Naive thymus-derived CD8-positive, alpha-beta T cell (primary cell): ENCODE measurements around the gene GOLGA8K. TPM values are rescaled to one million over a fixed set of nuclear protein-coding genes. Genes with fewer than 3 reads are reported as not detected.
"Not testable (repeated sequence)": the region's sequence is repeated elsewhere in the genome, so short reads cannot be mapped to it uniquely, and the experiment has no call there.

Source experiments
- ATAC-seq, 2 donors: fragments of 150-1000 bp; cut with Tn5 transposase in 1 of 2; sonication (Bioruptor Pico), chemical (Tn5 transposase) in 1 of 2; 1 replicate in 1 of 2; 2 replicates in 1 of 2; pipeline ENCODE4 v1.10.0; 2021; ENCODE audit warnings: mild to moderate bottlenecking in 2 of 2, moderate library complexity in 2 of 2
- POLR2A ChIA-PET: fragments of 350-600 bp; sonication (Branson Sonifier 250); formaldehyde crosslinking; loops from one replicate; lab custom pipeline; 2021; ENCODE audit warnings: antibody characterized with exemption; lab: Charles Lee
- DNase-seq, 10 donors: peaks; one replicate each; pipeline versions ENCODE4 v3.0.0 to v3.0.0-alpha.2; 2020 to 2022
- H3K27ac Mint-ChIP-seq, 10 donors: one replicate each; pipeline ENCODE4 v1.8.0; 2020 to 2022; ENCODE audit warnings: mild to moderate bottlenecking in 10 of 10, mixed read lengths in 10 of 10, moderate library complexity in 4 of 10, inconsistent platforms in 1 of 10
- H3K27me3 Mint-ChIP-seq, 5 donors: one replicate each; pipeline ENCODE4 v1.8.0; 2021 to 2022; ENCODE audit warnings: mixed read lengths in 5 of 5
- H3K36me3 Mint-ChIP-seq, 3 donors: one replicate each; pipeline ENCODE4 v1.8.0; 2020 to 2022; ENCODE audit warnings: mixed read lengths in 3 of 3, mild to moderate bottlenecking in 2 of 3, inconsistent platforms in 1 of 3
- H3K4me1 Mint-ChIP-seq, 4 donors: one replicate each; pipeline ENCODE4 v1.8.0; 2021 to 2022; ENCODE audit warnings: mixed read lengths in 4 of 4
- H3K4me3 Mint-ChIP-seq, 10 donors: one replicate each; pipeline ENCODE4 v1.8.0; 2020 to 2022; ENCODE audit warnings: mild to moderate bottlenecking in 10 of 10, mixed read lengths in 10 of 10, moderate library complexity in 6 of 10, inconsistent platforms in 1 of 10
- H3K9me3 Mint-ChIP-seq, 9 donors: one replicate each; pipeline ENCODE4 v1.8.0; 2020 to 2022; ENCODE audit warnings: mixed read lengths in 9 of 9, mild to moderate bottlenecking in 3 of 9, inconsistent platforms in 1 of 9, moderate library complexity in 1 of 9
- polyA plus RNA-seq, 3 donors: library from polyadenylated mRNA; unstranded; fragments of 300-500 nt; fragmentation: Illumina TruSeq; gene quantifications; one replicate each; pipeline ENCODE4 v1.2.3, GENCODE V29; 2021
- total RNA-seq, 8 experiments: library from RNA in 2 of 8; stranded (reverse) in 2 of 8; gene quantifications; one replicate each; pipeline ENCODE4 v1.2.3 and lab custom pipeline; 2021 to 2026

GOLGA8K gene, protein sequence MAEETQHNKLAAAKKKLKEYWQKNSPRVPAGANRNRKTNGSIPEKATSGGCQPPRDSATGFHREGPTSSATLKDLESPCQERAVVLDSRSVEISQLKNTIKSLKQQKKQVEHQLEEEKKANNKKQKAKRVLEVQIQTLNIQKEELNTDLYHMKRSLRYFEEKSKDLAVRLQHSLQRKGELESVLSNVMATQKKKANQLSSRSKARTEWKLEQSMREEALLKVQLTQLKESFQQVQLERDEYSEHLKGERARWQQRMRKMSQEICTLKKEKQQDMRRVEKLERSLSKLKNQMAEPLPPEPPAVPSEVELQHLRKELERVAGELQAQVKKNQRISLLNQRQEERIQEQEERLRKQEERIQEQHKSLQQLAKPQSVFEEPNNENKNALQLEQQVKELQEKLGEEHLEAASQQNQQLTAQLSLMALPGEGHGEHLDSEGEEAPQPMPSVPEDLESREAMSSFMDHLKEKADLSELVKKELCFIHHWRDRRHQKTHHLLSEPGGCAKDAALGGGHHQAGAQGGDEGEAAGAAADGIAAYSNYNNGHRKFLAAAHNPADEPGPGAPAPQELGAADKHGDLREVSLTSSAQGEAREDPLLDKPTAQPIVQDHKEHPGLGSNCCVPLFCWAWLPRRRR
- 1 to 10 TPM in 1 of 2 experiments, under 1 TPM in 1; 0.49 to 1.9 TPM for total RNA-seq
- polyA plus RNA-seq = not detected
- 0 to 0.25 (median 0.03) reads per million in 6 experiments for total RNA-seq (lab: John Stamatoyannopoulos, UW)

DNA sequence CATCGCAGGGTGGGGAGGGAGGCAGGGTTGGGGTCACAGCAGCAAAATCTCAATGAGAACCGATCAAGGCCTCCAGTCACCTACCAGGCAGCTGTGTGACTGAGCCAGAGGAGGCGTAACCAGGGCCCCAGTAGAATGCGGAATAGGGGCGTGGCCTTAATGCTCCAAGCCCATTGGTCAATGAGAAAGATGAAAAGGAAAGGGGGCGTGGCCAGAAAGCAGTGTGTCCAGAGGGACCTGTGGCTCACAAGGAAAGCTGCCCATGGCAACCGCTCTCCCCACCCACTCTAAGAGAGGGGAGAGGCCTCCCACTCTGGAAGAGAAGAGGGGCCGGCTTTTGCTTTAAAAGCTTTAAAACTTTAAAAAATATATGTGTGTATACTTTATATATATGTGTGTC is at the start of gene GOLGA8K:
Gene GOLGA8K, minus strand, starts transcription at position 101 of the 400 bp plus-strand sequence. Its CDS starts 98 bp downstream, at position 3.
- H3K36me3 Mint-ChIP-seq, H3K27ac Mint-ChIP-seq, H3K4me3 Mint-ChIP-seq, DNase-seq, H3K27me3 Mint-ChIP-seq, POLR2A ChIA-PET, H3K4me1 Mint-ChIP-seq, H3K9me3 Mint-ChIP-seq, ATAC-seq: not testable (repeated sequence)

DNA sequence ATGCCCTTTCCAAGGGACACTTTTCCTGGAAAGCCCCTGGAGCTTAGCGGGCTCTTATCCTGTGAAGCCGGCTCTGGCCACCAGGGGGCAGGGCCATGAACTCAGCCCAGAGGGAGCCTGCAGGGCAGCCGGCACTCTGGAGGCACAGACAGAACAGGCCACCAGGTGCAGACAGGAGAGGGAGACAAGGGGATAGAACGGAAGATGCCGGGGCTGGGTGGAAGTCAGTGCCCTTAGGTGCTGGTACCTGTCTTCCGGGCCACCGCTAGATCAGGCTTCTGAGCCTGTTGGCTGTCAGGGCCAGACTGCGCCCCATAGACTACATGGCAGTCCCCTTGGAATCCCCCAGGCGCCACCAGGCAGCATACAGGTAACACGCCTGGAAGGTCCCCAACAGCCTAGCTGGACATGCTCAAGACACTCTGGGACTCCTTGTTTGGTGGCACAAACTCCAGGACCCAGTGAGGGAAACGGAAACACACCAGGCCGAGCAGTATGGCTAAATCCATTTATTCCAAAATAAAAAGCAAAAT is 37.4 kb upstream of the GOLGA8K start:
- H3K4me3 Mint-ChIP-seq, H3K27me3 Mint-ChIP-seq, H3K4me1 Mint-ChIP-seq, H3K27ac Mint-ChIP-seq, POLR2A ChIA-PET, H3K36me3 Mint-ChIP-seq, H3K9me3 Mint-ChIP-seq: not testable (repeated sequence)
- DNase-seq (peak in 2 of 10 donors; percentile 0 to 15), ATAC-seq (peak; percentile 71)

DNA sequence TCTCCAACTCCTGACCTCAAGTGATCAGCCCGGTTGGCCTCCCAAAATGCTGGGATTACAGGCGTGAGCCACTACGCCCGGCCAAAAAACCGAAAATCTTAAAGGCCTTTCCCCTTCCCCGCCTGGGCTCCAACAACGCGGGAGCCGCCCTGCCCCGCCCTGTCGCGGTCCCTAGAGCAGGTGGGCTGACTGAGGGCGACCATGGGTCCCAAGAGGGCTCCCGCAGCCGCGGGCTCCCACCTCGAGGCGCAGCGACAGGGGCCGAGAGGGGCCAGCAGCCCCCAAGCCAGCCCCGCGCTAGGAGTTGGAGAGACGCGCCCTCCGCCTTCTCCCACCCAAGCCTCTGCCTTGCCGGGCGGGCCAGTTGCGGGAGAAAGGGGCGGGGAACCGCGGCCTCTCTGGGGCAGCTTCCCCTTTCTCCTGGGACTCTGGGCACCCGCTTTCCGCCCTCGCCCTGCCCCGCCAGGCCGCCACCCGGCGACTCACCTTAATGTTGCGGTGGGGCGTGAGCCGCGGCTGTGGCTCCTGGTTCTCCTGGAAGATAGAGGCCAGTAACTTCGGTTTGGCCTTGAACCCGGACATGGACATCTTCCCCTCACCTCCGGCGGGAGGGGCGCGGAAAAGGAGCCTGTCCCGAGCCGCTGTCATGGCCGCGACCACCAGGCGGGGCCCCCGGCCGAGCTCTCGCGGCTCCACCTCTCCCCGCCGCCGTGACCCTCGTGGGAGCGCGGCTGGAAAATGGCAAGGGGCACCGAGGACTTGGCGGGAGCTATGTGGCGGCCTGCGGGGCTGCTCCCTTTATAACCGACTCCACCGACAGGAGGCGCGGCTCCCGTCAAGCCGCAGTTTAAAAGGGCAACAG is 31.2 kb upstream of the GOLGA8K start:
- POLR2A ChIA-PET, DNase-seq, H3K27ac Mint-ChIP-seq, H3K4me3 Mint-ChIP-seq, H3K4me1 Mint-ChIP-seq, H3K9me3 Mint-ChIP-seq, H3K27me3 Mint-ChIP-seq, H3K36me3 Mint-ChIP-seq: not testable (repeated sequence)
- ATAC-seq = peak; percentile 57 to 82

DNA sequence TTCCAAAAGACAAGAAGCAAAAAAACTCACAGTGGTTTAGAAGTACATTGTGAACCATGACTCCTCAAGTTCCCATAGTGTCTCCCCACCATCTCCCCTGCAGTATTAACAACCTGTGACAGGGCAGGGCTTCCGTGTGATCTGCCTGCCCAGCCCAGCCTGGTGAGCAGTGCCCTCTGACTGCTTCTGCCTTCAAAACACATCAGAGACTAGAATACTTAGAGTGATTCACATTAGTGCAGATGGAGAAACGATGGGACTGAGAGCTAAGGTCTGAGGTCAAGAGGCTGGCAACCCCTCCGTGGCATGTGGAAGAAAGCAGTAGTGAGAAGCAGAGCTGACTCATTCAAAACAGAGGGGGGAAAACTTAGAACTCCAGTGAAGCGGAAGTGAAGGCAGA is 24.5 kb upstream of the GOLGA8K start:
- ATAC-seq, H3K4me3 Mint-ChIP-seq, H3K36me3 Mint-ChIP-seq, POLR2A ChIA-PET, H3K27me3 Mint-ChIP-seq, DNase-seq, H3K9me3 Mint-ChIP-seq, H3K27ac Mint-ChIP-seq, H3K4me1 Mint-ChIP-seq: not testable (repeated sequence)

DNA sequence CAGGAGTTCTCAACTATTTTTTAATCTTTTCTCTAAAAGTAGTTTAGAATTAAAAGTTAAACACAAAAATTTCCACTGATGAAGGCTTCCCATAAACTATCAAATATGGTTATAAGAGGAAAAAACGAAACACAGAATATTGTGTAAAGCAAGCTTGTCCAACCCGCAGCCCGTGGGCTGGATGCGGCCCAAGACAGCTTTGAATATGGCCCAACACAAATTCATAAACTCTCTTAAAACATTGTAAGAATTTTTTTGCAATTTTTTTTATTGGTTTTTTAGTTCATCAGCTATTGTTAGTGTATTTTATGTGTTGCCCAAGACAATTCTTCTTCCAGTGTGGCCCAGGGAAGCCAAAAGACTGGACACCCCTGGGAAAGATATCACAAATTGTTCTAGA is 23.4 kb upstream of the GOLGA8K start:
- POLR2A ChIA-PET, DNase-seq, H3K9me3 Mint-ChIP-seq, H3K27me3 Mint-ChIP-seq, ATAC-seq, H3K36me3 Mint-ChIP-seq, H3K4me3 Mint-ChIP-seq, H3K4me1 Mint-ChIP-seq, H3K27ac Mint-ChIP-seq: not testable (repeated sequence)

DNA sequence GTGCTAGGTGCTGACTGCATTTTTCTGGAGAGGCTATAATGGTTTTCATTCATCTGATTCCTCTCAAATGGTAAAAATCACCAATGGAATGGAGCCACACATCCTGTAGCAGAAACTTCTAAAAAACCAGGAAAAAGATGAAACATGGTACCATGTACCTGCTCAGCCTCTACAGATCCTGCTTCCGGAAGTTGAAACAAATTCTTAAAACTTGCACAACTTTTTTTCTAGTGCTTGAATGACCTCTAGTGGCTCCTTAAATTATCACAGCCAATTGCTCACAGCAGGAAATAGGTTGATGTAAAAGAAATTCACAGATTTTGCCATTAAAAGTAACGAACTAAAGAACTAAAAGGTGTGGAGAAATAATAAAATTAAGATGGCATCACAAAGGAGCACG is 4.8 kb upstream of the GOLGA8K start:
- H3K27me3 Mint-ChIP-seq, H3K9me3 Mint-ChIP-seq, H3K4me3 Mint-ChIP-seq, H3K27ac Mint-ChIP-seq, H3K36me3 Mint-ChIP-seq, H3K4me1 Mint-ChIP-seq, POLR2A ChIA-PET: not testable (repeated sequence)
- ATAC-seq (peak in 1 of 2 donors; percentile 28), DNase-seq (peak in 3 of 10 donors; percentile 23 to 49 (median 31))

DNA sequence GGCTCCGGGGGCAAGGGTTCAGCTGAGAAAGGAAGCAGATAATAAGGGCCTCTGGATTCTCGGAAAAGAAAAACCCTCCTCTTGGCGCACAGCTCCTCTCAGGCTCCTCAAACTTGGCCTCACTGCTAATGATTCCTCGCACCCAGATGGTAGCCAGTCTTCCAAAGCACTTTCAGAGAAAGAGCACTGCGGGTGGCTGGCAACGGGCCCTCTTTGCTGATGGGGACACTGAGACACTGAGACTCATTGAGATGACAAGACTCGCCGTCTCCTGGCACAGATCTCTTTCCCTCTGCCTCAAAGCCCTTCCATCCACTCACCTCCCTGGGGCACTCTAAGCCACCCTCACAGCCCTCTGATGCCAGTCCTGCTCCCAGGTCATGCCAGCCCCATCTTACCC is 6.6 kb downstream of the GOLGA8K start:
- H3K4me1 Mint-ChIP-seq, H3K36me3 Mint-ChIP-seq, DNase-seq, H3K9me3 Mint-ChIP-seq, H3K4me3 Mint-ChIP-seq, ATAC-seq, H3K27ac Mint-ChIP-seq, POLR2A ChIA-PET, H3K27me3 Mint-ChIP-seq: not testable (repeated sequence)

DNA sequence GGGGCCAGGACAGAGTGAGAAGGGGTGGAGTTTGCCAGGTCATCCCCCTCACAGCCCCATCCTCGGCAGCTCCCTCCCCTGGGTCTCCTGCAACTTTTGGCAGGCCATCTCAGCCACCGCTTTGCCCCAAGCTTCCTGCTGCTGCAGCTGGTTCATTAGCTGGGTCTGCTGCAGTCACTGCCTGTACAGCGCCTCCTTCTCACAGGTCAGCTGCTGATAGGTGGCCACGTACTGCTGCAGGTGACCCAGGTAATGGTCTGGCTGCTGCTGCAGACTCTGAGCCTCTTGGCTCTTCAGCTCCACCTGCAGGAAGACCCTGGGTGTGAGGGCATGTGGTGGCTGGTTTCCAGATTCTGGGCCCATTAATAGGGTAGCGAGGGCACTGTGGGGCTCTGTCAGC is 8.3 kb downstream of the GOLGA8K start:
- H3K4me3 Mint-ChIP-seq, POLR2A ChIA-PET, H3K27me3 Mint-ChIP-seq, DNase-seq, H3K36me3 Mint-ChIP-seq, H3K9me3 Mint-ChIP-seq, H3K4me1 Mint-ChIP-seq, ATAC-seq, H3K27ac Mint-ChIP-seq: not testable (repeated sequence)

DNA sequence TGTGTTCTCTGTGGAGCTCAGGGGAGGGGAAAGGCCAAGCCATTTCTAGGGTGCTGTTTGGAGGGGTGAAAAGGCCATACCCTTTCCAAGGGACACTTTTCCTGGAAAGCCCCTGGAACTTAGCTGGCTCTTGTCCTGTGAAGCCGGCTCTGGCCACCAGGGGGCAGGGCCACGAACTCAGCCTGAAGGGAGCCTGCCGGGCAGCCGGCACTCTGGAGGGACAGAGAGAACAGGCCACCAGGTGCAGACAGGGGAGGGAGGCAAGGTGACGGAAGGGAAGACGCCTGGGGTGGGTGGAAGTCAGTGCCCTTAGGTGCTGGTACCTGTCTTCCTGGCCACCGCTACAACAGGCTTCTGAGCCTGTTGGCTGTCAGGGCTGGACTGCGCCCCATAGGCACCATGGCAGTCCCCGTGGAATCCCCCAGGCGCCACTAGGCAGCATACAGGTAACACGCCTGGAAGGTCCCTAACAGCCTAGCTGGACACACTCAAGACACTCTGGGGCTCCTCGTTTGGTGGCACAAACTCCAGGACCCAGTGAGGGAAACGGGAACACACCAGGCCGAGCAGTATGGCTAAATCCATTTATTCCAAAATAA is 14.9 kb downstream of the GOLGA8K start:
- H3K4me1 Mint-ChIP-seq, H3K36me3 Mint-ChIP-seq, H3K27ac Mint-ChIP-seq, ATAC-seq, H3K9me3 Mint-ChIP-seq, DNase-seq, H3K4me3 Mint-ChIP-seq, H3K27me3 Mint-ChIP-seq, POLR2A ChIA-PET: not testable (repeated sequence)

DNA sequence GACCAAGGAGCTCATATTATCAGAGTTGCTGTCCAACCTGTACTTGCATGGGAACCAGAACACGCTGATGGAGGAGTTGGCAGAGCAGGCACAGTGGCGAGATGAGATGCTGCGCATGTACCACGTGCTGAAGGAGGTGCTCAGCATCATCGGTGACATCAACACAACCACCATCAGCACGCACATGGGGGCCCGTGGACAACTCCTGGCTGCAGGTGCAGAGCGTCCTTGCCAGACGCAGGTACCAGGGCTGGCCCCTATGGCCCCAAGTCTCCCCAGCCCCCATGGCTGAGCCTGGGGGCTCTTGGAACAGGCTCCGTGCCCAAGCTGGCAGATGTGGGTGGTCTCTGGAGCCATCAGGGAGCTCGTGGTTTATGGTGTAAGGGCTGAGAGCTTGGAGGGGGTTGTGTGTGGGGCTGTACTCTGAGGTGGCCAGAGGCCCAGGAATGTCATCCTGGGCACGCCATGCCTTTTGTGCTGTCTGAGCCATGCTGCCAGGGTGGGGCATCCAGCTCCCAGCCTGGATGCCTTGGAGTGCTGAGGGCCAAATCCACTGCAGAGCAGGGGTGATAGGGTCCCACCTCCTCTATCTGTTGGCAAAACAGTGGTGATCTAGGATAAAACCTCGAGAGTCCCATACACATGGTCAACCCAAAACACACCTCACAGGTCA is 17.1 kb downstream of the GOLGA8K start:
- POLR2A ChIA-PET, H3K4me3 Mint-ChIP-seq: not testable (repeated sequence)

DNA sequence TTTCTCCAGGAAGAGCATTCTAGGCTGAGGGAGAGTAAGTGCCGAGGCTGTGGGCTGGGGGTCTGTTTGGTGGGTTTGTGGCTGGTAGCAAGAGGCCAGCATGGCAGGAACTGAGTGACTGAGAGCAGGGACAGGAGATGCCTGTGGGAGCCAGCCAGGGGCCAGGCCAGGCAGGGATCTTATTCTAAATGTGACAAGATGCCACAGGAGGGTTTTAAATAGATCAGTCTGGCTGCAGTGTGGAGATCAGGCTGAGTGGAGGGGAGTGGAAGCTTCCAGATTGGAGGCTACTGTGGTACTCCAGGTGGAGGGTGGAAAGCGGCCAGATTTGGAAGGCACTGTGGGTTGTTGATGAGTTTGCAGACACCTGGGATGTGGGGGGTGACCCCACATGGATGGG is 28.9 kb downstream of the GOLGA8K start:
- H3K4me3 Mint-ChIP-seq, H3K27ac Mint-ChIP-seq, H3K36me3 Mint-ChIP-seq, H3K27me3 Mint-ChIP-seq, ATAC-seq, H3K4me1 Mint-ChIP-seq, DNase-seq, POLR2A ChIA-PET, H3K9me3 Mint-ChIP-seq: not testable (repeated sequence)

More for the DNA sequence above, 17.1 kb downstream of the GOLGA8K start:
- not testable (repeated sequence) for DNase-seq, H3K4me1 Mint-ChIP-seq, ATAC-seq, H3K27me3 Mint-ChIP-seq, H3K9me3 Mint-ChIP-seq, H3K36me3 Mint-ChIP-seq, H3K27ac Mint-ChIP-seq

DNA sequence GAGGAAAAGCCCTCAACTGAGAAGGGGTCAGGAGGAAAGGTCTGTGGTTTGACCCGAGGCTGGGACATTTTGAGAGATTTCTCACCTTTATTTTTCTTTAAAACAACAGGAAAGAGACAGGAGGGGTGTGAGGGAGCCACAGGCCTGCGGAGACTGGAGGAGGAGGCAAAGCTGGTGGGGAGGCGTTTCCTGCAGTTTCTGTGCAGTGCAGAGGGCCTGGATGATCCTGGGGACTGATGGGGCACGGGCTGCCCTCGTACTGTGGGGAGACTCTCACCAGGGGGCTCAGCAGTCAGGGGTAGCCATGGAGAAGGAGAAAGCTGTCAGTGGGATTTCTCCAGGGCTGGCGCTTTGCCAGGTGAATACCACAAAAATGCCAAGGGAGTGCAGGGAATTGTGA is 29.4 kb downstream of the GOLGA8K start:
- H3K9me3 Mint-ChIP-seq, H3K4me1 Mint-ChIP-seq, POLR2A ChIA-PET, H3K27me3 Mint-ChIP-seq, H3K4me3 Mint-ChIP-seq, DNase-seq, H3K36me3 Mint-ChIP-seq, H3K27ac Mint-ChIP-seq: not testable (repeated sequence)
- ATAC-seq = peak in 1 of 2 donors; percentile 42
